ENCODE data around the gene ADAP1.

DNA sequence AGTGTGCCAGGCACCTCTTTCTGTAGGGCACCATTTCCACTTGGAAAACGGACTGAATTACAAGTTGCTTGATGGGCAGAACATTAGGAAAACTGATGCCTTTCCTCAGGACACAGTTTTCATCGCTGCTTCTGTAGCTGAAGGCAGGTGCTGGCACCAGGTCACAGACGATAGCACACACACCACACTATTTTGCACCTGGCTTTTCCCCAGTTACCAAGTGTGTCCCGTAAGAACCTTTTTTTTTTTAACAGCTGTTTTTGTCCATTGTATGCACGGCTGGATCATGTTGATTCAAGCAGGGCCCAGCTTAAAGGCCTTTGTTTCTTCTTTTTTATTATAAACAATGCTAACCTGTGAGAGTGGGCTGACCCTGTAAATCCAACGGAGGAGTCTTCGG, 79.4 kb downstream of the ADAP1 start:
- TF ChIP-seq, protein P1, sequence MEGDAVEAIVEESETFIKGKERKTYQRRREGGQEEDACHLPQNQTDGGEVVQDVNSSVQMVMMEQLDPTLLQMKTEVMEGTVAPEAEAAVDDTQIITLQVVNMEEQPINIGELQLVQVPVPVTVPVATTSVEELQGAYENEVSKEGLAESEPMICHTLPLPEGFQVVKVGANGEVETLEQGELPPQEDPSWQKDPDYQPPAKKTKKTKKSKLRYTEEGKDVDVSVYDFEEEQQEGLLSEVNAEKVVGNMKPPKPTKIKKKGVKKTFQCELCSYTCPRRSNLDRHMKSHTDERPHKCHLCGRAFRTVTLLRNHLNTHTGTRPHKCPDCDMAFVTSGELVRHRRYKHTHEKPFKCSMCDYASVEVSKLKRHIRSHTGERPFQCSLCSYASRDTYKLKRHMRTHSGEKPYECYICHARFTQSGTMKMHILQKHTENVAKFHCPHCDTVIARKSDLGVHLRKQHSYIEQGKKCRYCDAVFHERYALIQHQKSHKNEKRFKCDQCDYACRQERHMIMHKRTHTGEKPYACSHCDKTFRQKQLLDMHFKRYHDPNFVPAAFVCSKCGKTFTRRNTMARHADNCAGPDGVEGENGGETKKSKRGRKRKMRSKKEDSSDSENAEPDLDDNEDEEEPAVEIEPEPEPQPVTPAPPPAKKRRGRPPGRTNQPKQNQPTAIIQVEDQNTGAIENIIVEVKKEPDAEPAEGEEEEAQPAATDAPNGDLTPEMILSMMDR (IDR thresholded peaks at IDR 0.05; ENCODE audit: insufficient read depth, low read length, poor library complexity, severe bottlenecking) = no peak
- no peak for TF ChIP-seq EZH2phosphoT487 (conservative IDR thresholded peaks at IDR 0.05; ENCODE audit: low read length)
